B cell (primary cell): ENCODE data around the gene BRI3. TPM values are rescaled to one million over a fixed set of nuclear protein-coding genes. Genes with fewer than 3 reads are reported as not detected.

Source experiments
- ATAC-seq: fragments of 200-7000 bp; cut with Tn5 transposase; one replicate; pipeline ENCODE4 v1.10.0; 2021; ENCODE audit warnings: low read depth, mild to moderate bottlenecking, moderate number of reproducible peaks, moderate library complexity
- CTCF ChIA-PET: fragments of 350-600 bp; sonication (Branson Sonifier 250); formaldehyde crosslinking; loops from one replicate; lab custom pipeline; 2021; ENCODE audit warnings: antibody characterized with exemption, inconsistent platforms; lab: Charles Lee
- POLR2A ChIA-PET: fragments of 350-600 bp; sonication (Branson Sonifier 250); formaldehyde crosslinking; loops from one replicate; lab custom pipeline; 2021; ENCODE audit warnings: antibody characterized with exemption; lab: Charles Lee
- DNase-seq: peaks from one replicate; pipeline ENCODE4 v3.0.0; 2013
- H2AFZ ChIP-seq: 2 replicates; pipeline ENCODE4 v1.6.1; 2012; ENCODE audit warnings: mild to moderate bottlenecking, low read depth, low read length; ENCODE audit not compliant: insufficient read depth, poor library complexity, severe bottlenecking
- H3K27ac ChIP-seq, 2 donors: 1 replicate in 1 of 2; 2 replicates in 1 of 2; pipeline ENCODE4 v1.5.1; 2012 to 2013; ENCODE audit warnings: low read length in 2 of 2, mild to moderate bottlenecking in 2 of 2, moderate library complexity in 1 of 2
- H3K27me3 ChIP-seq, 4 experiments: fragments of 200-600 bp in 1 of 4; sonication (generic) in 1 of 4; replicated peaks in 1 of 4; 1 replicate in 2 of 4; 2 replicates in 2 of 4; pipeline versions ENCODE4 v1.6.1 to v1.7.0; 2013 to 2016; ENCODE audit warnings: low read length in 3 of 4, mild to moderate bottlenecking in 2 of 4, mixed read lengths in 1 of 4, moderate library complexity in 1 of 4; ENCODE audit not compliant: insufficient read depth in 4 of 4, control insufficient read depth in 3 of 4; ENCODE audit errors: control extremely low read depth in 1 of 4
- H3K36me3 ChIP-seq, 2 experiments: replicated peaks in 1 of 2; 1 replicate in 1 of 2; 2 replicates in 1 of 2; pipeline versions ENCODE4 v1.6.1 to v1.7.1; 2013; ENCODE audit warnings: low read length in 1 of 2; ENCODE audit not compliant: insufficient read depth in 2 of 2, control insufficient read depth in 1 of 2; ENCODE audit errors: control extremely low read depth in 1 of 2, extremely low read depth in 1 of 2
- H3K4me1 ChIP-seq, 2 donors: fragments of 200-600 bp in 1 of 2; sonication (generic) in 1 of 2; 1 replicate in 1 of 2; 2 replicates in 1 of 2; pipeline versions ENCODE4 v1.5.1 to v1.6.1; 2013 to 2017; ENCODE audit warnings: low read length in 2 of 2; ENCODE audit not compliant: control insufficient read depth in 2 of 2, insufficient read depth in 2 of 2
- H3K4me2 ChIP-seq: replicated peaks from 2 replicates; pipeline ENCODE3; 2012; ENCODE audit warnings: mild to moderate bottlenecking, low read depth, low read length; ENCODE audit not compliant: poor library complexity, severe bottlenecking
- H3K4me3 ChIP-seq, 5 experiments: fragments of 200-600 bp in 1 of 5; sonication (generic) in 1 of 5; 1 replicate in 3 of 5; 2 replicates in 2 of 5; pipeline versions ENCODE4 v1.5.1 to v1.7.0; 2011 to 2016; ENCODE audit warnings: low read length in 4 of 5, mild to moderate bottlenecking in 4 of 5, low read depth in 2 of 5, control low read depth in 1 of 5, moderate library complexity in 1 of 5; ENCODE audit not compliant: insufficient read depth in 1 of 5; ENCODE audit errors: control extremely low read depth in 1 of 5, extremely low read depth in 1 of 5
- H3K79me2 ChIP-seq: fragments of 200-600 bp; sonication (generic); one replicate; pipeline ENCODE4 v1.6.0; 2016; ENCODE audit warnings: low read length; ENCODE audit not compliant: control insufficient read depth, insufficient read depth
- H3K9ac ChIP-seq: fragments of 200-600 bp; sonication (generic); 2 replicates; pipeline ENCODE4 v1.6.1; 2017; ENCODE audit warnings: mild to moderate bottlenecking, low read length, moderate library complexity
- H3K9me3 ChIP-seq, 3 donors: one replicate each; pipeline versions ENCODE4 v1.6.1 to v1.7.1; 2013; ENCODE audit warnings: low read length in 2 of 3; ENCODE audit not compliant: control insufficient read depth in 2 of 3, insufficient read depth in 1 of 3; ENCODE audit errors: control extremely low read depth in 1 of 3
- H4K20me1 ChIP-seq: 2 replicates; pipeline ENCODE4 v1.6.0; 2012; ENCODE audit warnings: mild to moderate bottlenecking, low read length; ENCODE audit not compliant: insufficient read depth, control insufficient read depth, poor library complexity, severe bottlenecking
- H3K27ac Mint-ChIP-seq: one replicate; pipeline ENCODE4 v1.8.0; 2021; ENCODE audit warnings: mixed read lengths
- H3K27me3 Mint-ChIP-seq: one replicate; pipeline ENCODE4 v1.8.0; 2021; ENCODE audit warnings: mixed read lengths
- H3K4me1 Mint-ChIP-seq: one replicate; pipeline ENCODE4 v1.8.0; 2021; ENCODE audit warnings: mixed read lengths
- H3K4me3 Mint-ChIP-seq: one replicate; pipeline ENCODE4 v1.8.0; 2021; ENCODE audit warnings: mixed read lengths
- H3K9me3 Mint-ChIP-seq: one replicate; pipeline ENCODE4 v1.8.0; 2022; ENCODE audit warnings: mixed read lengths; ENCODE audit not compliant: insufficient read depth
- CTCF ChIP-seq: fragments of 200-600 bp; IDR thresholded peaks from one replicate; pipeline ENCODE4 v1.8.0; 2022; ENCODE audit warnings: antibody characterized with exemption, mild to moderate bottlenecking
- EZH2 ChIP-seq: IDR thresholded peaks from 2 replicates; pipeline ENCODE4 v1.6.1; 2012; ENCODE audit warnings: borderline replicate concordance, low read depth, mild to moderate bottlenecking, moderate library complexity, low read length; ENCODE audit not compliant: insufficient read depth, poor library complexity, severe bottlenecking
- WGBS: methylation state at CpG from one replicate; pipeline ENCODE4 v1.1.5; 2013; ENCODE audit warnings: missing lambda C conversion rate; ENCODE audit not compliant: insufficient coverage; 5-methylcytosine and 5-hydroxymethylcytosine counted together
- intact Hi-C: fragments of 100-400 bp; cut with micrococcal nuclease; formaldehyde crosslinking; loops from one replicate; pipeline ENCODE4 v1.10.0; 2022
- polyA plus RNA-seq: library from polyadenylated mRNA; depleted of rRNA; stranded (reverse); fragments of >200 nt; gene quantifications from 2 replicates; pipeline ENCODE4 v1.2.3, GENCODE V29; 2012
- total RNA-seq, 2 donors: library from RNA; stranded (reverse); fragments of 120-200 nt in 1 of 2; gene quantifications; 1 replicate in 1 of 2; 2 replicates in 1 of 2; pipeline versions ENCODE4 v1.2.3 to v1.2.4, GENCODE V29; 2013 to 2022

Gene BRI3
- total and polyA plus RNA-seq, 2 donors (not counting 1 experiment from before 2014, with no cell fraction given) = 21.6 to 86.7 TPM

- WGBS = 95% methylated on average over 14 of the region's 15 CpGs
- H3K4me1 ChIP-seq = no peaks in the 10 kb centered on the region
- H3K79me2 ChIP-seq = no peaks in the 10 kb centered on the region
- no peak for ATAC-seq
- ChIA-PET CTCF (no interaction called here), POLR2A (no interaction called here)
- H3K9me3 ChIP-seq = no peaks in the 10 kb centered on the region
- H3K27ac ChIP-seq = no peak overlapping the region
- H3K36me3 ChIP-seq = no peaks in the 10 kb centered on the region
- Mint-ChIP-seq H3K9me3 (no peaks in the 10 kb centered on the region), H3K27me3 (no peaks in the 10 kb centered on the region), H3K4me1 (no peaks in the 10 kb centered on the region), H3K4me3 (no peak overlapping the region), H3K27ac (no peak overlapping the region)
- TF ChIP-seq CTCF (no peak), EZH2 (no peak)
- no peak overlapping the region for H3K4me2 ChIP-seq
- H3K9ac ChIP-seq = no peak overlapping the region
- no peak overlapping the region for H3K4me3 ChIP-seq
- intact Hi-C loops = no loop called here
- H2AFZ ChIP-seq = no peak overlapping the region
- H3K27me3 ChIP-seq = no peaks in the 10 kb centered on the region
- DNase-seq = no peak
- H4K20me1 ChIP-seq = no peaks in the 10 kb centered on the region
Measured at GRCh38 chr7:98303906-98304305, 22.4 kb downstream of the BRI3 start.

- Mint-ChIP-seq H3K27me3 (peaks cover 3% of the 10 kb centered on the region), H3K9me3 (no peaks in the 10 kb centered on the region), H3K4me3 (no peak overlapping the region), H3K27ac (no peak overlapping the region), H3K4me1 (no peaks in the 10 kb centered on the region)
- no peaks in the 10 kb centered on the region for H3K79me2 ChIP-seq
- no peak for TF ChIP-seq CTCF
- no peak for TF ChIP-seq EZH2
- WGBS = 94% methylated on average over 17 of the region's 22 CpGs
- no peak overlapping the region for H2AFZ ChIP-seq
- no peaks in the 10 kb centered on the region for H4K20me1 ChIP-seq
- no peaks in the 10 kb centered on the region for H3K4me1 ChIP-seq
- H3K27ac ChIP-seq = no peak overlapping the region
- peaks cover 0 to 3% (median 0%) of the 10 kb centered on the region in 3 donors for H3K9me3 ChIP-seq
- CTCF ChIA-PET = no interaction called here
- H3K36me3 ChIP-seq = no peaks in the 10 kb centered on the region
- no peak for ATAC-seq
- intact Hi-C loops = no loop called here
- H3K9ac ChIP-seq = no peak overlapping the region
- no peaks in the 10 kb centered on the region for H3K27me3 ChIP-seq
- DNase-seq = no peak
- H3K4me3 ChIP-seq = no peak overlapping the region
- POLR2A ChIA-PET = no interaction called here
- no peak overlapping the region for H3K4me2 ChIP-seq
Measured at GRCh38 chr7:98305951-98306535, 24.6 kb downstream of the BRI3 start.
